K562 (cell line): Measurements from ENCODE around the gene AANAT. TPM values are rescaled to one million over a fixed set of nuclear protein-coding genes. Genes with fewer than 3 reads are reported as not detected.

Experiments
- ELF1 ChIP-seq: fragments of 200-800 bp; sonication (Bioruptor generic); IDR thresholded peaks from 2 replicates; pipeline ENCODE4 v1.6.1; 2016; ENCODE audit warnings: missing genetic modification characterization, missing compliant biosample characterization
- NCOA1 ChIP-seq: fragments of 450-650 bp; IDR thresholded peaks from 2 replicates; pipeline ENCODE4 v1.6.1; 2016; ENCODE audit warnings: low read depth
- PCBP2 ChIP-seq: fragments of 200-400 bp; formaldehyde crosslinking; IDR thresholded peaks from 2 replicates; pipeline ENCODE4 v1.6.1; 2018; ENCODE audit warnings: low read length, low read depth, mild to moderate bottlenecking, moderate library complexity; ENCODE audit not compliant: poor library complexity, severe bottlenecking
- TOE1 ChIP-seq, 2 experiments: fragments of 450-650 bp in 1 of 2; sonication (generic) in 1 of 2; formaldehyde crosslinking in 1 of 2; IDR thresholded peaks; 2 replicates each; pipeline versions ENCODE4 v1.7.1 to v1.8.0; 2016 to 2022; ENCODE audit warnings: borderline replicate concordance in 2 of 2, mild to moderate bottlenecking in 2 of 2, antibody characterized with exemption in 1 of 2, inconsistent platforms in 1 of 2, low read depth in 1 of 2, missing genetic modification reagents in 1 of 2, moderate library complexity in 1 of 2
- ZNF518B ChIP-seq: fragments of 250-450 bp; sonication (Bioruptor Pico); IDR thresholded peaks from 2 replicates; pipeline ENCODE4 v1.5.0; 2021; ENCODE audit warnings: mild to moderate bottlenecking, moderate library complexity
- polyA plus RNA-seq, 8 experiments: library from polyadenylated mRNA; depleted of rRNA in 4 of 8; stranded (reverse) in 5 of 8; unstranded in 3 of 8; fragments of >200 nt; fragmentation: Nextera tagmentation in 2 of 8; fragmentation: Illumina TruSeq in 1 of 8; extraction: Ambion mirVana in 2 of 8; extraction: Trizol in 1 of 8; gene quantifications; 2 replicates each; pipeline versions ENCODE4 v1.2.1 to v1.2.3, GENCODE V29; 2011 to 2014; ENCODE audit warnings: inconsistent platforms in 1 of 8, missing spikeins in 1 of 8
- total RNA-seq, 7 experiments: library from RNA; depleted of rRNA in 6 of 7; stranded (reverse); fragments of >200 nt in 6 of 7; fragmentation: Illumina TruSeq in 2 of 7; extraction: Trizol in 2 of 7; gene quantifications; 2 replicates each; pipeline versions ENCODE4 v1.2.1 to v1.2.3, GENCODE V29; 2011 to 2021; ENCODE audit warnings: low replicate concordance in 1 of 7
- TF ChIP-seq, protein P1 (sequence below), 2 experiments: fragments of 150-350 bp in 1 of 2; IDR thresholded peaks; 2 replicates each; pipeline ENCODE4 v1.6.1; 2012 to 2016; ENCODE audit warnings: low read depth in 2 of 2, low read length in 2 of 2, mild to moderate bottlenecking in 1 of 2, moderate library complexity in 1 of 2
- TF ChIP-seq, protein P2 (sequence below): sonication (generic); formaldehyde crosslinking; IDR thresholded peaks from 2 replicates; pipeline ENCODE4 v1.8.1; 2023; ENCODE audit warnings: missing genetic modification reagents, mild to moderate bottlenecking, borderline replicate concordance
- TF ChIP-seq, protein P3 (sequence below), 3 experiments: fragments of 200-800 bp in 1 of 3; fragments of 250-450 bp in 1 of 3; fragments of 450-650 bp in 1 of 3; sonication (Bioruptor Pico) in 1 of 3; sonication (Bioruptor generic) in 1 of 3; formaldehyde crosslinking in 1 of 3; IDR thresholded peaks; 2 replicates each; pipeline versions ENCODE4 v1.6.1 to v1.8.0; 2016 to 2022; ENCODE audit warnings: mild to moderate bottlenecking in 2 of 3, missing genetic modification characterization in 2 of 3, missing compliant biosample characterization in 1 of 3, moderate library complexity in 1 of 3

Gene AANAT
- total and polyA plus RNA-seq, 9 of the 15 experiments (the other 6 are each of a cell fraction or from before 2014, with no cell fraction given): not detected

- TF ChIP-seq, protein P1, sequence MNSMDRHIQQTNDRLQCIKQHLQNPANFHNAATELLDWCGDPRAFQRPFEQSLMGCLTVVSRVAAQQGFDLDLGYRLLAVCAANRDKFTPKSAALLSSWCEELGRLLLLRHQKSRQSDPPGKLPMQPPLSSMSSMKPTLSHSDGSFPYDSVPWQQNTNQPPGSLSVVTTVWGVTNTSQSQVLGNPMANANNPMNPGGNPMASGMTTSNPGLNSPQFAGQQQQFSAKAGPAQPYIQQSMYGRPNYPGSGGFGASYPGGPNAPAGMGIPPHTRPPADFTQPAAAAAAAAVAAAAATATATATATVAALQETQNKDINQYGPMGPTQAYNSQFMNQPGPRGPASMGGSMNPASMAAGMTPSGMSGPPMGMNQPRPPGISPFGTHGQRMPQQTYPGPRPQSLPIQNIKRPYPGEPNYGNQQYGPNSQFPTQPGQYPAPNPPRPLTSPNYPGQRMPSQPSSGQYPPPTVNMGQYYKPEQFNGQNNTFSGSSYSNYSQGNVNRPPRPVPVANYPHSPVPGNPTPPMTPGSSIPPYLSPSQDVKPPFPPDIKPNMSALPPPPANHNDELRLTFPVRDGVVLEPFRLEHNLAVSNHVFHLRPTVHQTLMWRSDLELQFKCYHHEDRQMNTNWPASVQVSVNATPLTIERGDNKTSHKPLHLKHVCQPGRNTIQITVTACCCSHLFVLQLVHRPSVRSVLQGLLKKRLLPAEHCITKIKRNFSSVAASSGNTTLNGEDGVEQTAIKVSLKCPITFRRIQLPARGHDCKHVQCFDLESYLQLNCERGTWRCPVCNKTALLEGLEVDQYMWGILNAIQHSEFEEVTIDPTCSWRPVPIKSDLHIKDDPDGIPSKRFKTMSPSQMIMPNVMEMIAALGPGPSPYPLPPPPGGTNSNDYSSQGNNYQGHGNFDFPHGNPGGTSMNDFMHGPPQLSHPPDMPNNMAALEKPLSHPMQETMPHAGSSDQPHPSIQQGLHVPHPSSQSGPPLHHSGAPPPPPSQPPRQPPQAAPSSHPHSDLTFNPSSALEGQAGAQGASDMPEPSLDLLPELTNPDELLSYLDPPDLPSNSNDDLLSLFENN (IDR thresholded peaks at IDR 0.05; ENCODE audit: low read depth in 2 of 2, low read length in 2 of 2): no peak
- TF ChIP-seq TOE1 (IDR thresholded peaks at IDR 0.05; ENCODE audit: borderline replicate concordance): no peak
- no peak for TF ChIP-seq TOE1 (CRISPR knock-in tag; IDR thresholded peaks at IDR 0.05; ENCODE audit: borderline replicate concordance, low read depth)
- TF ChIP-seq, protein P2, sequence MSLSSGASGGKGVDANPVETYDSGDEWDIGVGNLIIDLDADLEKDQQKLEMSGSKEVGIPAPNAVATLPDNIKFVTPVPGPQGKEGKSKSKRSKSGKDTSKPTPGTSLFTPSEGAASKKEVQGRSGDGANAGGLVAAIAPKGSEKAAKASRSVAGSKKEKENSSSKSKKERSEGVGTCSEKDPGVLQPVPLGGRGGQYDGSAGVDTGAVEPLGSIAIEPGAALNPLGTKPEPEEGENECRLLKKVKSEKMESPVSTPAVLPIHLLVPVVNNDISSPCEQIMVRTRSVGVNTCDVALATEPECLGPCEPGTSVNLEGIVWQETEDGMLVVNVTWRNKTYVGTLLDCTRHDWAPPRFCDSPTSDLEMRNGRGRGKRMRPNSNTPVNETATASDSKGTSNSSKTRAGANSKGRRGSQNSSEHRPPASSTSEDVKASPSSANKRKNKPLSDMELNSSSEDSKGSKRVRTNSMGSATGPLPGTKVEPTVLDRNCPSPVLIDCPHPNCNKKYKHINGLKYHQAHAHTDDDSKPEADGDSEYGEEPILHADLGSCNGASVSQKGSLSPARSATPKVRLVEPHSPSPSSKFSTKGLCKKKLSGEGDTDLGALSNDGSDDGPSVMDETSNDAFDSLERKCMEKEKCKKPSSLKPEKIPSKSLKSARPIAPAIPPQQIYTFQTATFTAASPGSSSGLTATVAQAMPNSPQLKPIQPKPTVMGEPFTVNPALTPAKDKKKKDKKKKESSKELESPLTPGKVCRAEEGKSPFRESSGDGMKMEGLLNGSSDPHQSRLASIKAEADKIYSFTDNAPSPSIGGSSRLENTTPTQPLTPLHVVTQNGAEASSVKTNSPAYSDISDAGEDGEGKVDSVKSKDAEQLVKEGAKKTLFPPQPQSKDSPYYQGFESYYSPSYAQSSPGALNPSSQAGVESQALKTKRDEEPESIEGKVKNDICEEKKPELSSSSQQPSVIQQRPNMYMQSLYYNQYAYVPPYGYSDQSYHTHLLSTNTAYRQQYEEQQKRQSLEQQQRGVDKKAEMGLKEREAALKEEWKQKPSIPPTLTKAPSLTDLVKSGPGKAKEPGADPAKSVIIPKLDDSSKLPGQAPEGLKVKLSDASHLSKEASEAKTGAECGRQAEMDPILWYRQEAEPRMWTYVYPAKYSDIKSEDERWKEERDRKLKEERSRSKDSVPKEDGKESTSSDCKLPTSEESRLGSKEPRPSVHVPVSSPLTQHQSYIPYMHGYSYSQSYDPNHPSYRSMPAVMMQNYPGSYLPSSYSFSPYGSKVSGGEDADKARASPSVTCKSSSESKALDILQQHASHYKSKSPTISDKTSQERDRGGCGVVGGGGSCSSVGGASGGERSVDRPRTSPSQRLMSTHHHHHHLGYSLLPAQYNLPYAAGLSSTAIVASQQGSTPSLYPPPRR (CRISPR knock-in tag): no peak
- TF ChIP-seq PCBP2: no peak
- 0 out of 2 replicates have a peak, but pooled peaks have one; percentile 13 for TF ChIP-seq NCOA1
- TF ChIP-seq, protein P3, sequence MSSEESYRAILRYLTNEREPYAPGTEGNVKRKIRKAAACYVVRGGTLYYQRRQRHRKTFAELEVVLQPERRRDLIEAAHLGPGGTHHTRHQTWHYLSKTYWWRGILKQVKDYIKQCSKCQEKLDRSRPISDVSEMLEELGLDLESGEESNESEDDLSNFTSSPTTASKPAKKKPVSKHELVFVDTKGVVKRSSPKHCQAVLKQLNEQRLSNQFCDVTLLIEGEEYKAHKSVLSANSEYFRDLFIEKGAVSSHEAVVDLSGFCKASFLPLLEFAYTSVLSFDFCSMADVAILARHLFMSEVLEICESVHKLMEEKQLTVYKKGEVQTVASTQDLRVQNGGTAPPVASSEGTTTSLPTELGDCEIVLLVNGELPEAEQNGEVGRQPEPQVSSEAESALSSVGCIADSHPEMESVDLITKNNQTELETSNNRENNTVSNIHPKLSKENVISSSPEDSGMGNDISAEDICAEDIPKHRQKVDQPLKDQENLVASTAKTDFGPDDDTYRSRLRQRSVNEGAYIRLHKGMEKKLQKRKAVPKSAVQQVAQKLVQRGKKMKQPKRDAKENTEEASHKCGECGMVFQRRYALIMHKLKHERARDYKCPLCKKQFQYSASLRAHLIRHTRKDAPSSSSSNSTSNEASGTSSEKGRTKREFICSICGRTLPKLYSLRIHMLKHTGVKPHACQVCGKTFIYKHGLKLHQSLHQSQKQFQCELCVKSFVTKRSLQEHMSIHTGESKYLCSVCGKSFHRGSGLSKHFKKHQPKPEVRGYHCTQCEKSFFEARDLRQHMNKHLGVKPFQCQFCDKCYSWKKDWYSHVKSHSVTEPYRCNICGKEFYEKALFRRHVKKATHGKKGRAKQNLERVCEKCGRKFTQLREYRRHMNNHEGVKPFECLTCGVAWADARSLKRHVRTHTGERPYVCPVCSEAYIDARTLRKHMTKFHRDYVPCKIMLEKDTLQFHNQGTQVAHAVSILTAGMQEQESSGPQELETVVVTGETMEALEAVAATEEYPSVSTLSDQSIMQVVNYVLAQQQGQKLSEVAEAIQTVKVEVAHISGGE (CRISPR knock-in tag; IDR thresholded peaks at IDR 0.05): no peak
- no peak for TF ChIP-seq ELF1 (tag)
- no peak for TF ChIP-seq ZNF518B (CRISPR knock-in tag)
Measured at GRCh38 chr17:76446449-76447231, 20.8 kb upstream of the AANAT start (continued).
